A375 (cell line): ENCODE results near the gene TOMM5. TPM values are rescaled to one million over a fixed set of nuclear protein-coding genes. Genes with fewer than 3 reads are reported as not detected.

Source experiments
- total RNA-seq: library from RNA; depleted of rRNA; stranded (reverse); fragments of >200 nt; shearing (Covaris generic); gene quantifications from 2 replicates; pipeline ENCODE4 v1.2.3, GENCODE V29; 2014; rRNA removed

TOMM5 gene
- total RNA-seq = 449 and 470 TPM in 2 replicates

DNA sequence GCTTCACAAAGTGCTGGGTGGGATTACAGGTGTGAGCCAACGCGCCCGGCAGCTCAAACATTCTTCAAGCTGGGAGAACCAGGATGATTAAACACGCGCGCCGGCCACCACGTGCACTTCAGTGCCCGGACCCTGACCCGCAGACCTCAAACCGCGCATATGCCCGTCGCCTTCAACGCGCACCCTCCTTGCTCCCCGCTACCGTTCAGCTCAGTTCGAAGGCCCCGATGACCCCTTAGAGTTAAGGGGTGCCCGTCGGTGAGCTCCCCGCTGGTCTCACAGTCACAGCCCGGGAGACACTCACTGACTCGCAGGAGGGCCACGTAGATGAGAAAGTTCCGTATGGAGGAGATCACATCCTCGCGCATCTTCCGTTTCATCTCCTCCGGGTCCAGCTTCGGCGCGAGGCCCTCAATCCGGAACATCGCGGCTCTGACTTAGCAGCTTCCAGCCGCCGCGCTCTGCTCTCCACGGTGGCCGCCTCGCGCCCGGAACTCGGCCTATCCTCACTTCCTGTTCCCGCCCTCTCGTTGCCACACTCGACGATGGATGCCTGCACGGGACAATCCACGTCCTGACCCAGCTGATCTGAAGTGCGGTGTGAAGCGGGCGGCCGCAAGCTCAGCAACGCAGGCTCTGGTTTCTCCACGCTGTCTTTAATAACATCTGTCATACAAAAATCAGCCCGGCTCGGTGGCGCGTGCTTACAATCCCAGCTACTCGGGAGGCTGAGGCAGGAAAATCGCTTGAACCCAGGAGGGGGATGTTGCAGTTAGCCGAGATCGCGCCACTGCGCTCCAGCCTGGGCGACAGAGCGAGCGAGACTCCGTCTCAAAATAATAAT is at the start of gene TOMM5:
Gene TOMM5, minus strand, starts transcription at position 490 of the 844 bp plus-strand sequence. Its CDS starts 65 bp downstream, at position 425.

DNA sequence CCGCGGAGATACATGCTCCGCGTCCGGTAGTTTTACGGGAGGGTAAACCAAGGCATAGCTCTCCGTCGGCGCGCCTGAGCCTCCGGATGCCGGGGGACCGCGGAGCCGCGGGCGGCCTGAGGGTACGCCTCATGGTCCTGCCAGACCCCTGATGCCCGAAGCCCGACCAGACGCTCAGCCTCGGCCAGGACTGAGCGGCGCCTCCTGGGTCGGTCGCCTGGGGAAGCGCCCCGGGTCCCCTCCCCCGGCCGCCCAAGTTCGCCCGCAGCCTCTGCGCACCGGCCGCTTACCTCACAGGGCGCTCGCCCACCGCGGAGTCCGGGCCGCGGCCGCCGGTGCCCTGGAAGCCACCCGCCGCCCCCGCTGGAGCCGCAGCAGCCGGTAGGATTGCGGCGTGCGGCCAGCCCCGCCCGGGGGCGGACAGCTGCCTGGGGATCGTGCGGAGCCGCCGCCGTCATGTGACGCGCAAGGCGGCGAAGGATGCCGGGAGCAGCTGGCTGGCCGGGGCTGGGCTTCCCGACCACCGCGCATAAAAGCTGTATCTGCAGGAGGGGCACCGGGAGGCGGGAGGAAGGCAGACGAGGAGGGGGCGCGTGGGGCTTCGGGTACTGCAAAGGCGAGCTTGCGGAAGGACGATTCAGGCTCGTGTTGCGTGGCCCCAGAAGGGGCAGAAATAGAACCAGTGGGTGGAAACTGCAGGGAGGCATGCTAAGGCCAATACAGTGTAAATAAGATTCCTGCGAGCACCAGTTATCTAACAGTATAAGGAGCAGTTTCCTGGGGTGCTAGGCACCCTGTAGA is 16.3 kb downstream of the TOMM5 start, which contains the start of gene FBXO10:
Gene FBXO10, minus strand, starts transcription at position 460 of the 801 bp plus-strand sequence. CDS start 34,612 bp downstream, outside the sequence.

Other genes starting within 250 kb of the TOMM5 start
- gene GRHPR, start 169.9 kb downstream of the TOMM5 start, total RNA-seq = 149 and 174 TPM in 2 replicates
- 10.7 and 13.4 TPM in 2 replicates for gene ZBTB5, start 127.1 kb downstream of the TOMM5 start, total RNA-seq
- 58.2 and 65.9 TPM in 2 replicates for gene POLR1E, start 106.6 kb downstream of the TOMM5 start, total RNA-seq
- gene FBXO10, start 16.2 kb downstream of the TOMM5 start, total RNA-seq = 4.5 and 8.5 TPM in 2 replicates
- not detected in 2 replicates for gene FRMPD1, start 58.4 kb upstream of the TOMM5 start, total RNA-seq
- gene TRMT10B, start 161.2 kb upstream of the TOMM5 start, total RNA-seq = 3.5 and 4.3 TPM in 2 replicates
- 194 and 227 TPM in 2 replicates for gene EXOSC3, start 192.5 kb upstream of the TOMM5 start, total RNA-seq
- gene DCAF10, start 208.2 kb upstream of the TOMM5 start, total RNA-seq = 8.9 and 9.6 TPM in 2 replicates